GM19035 (cell line): ENCODE results near the gene PDE8B.

Experiments
- ATAC-seq: cut with Tn5 transposase; IDR thresholded peaks from one replicate; pipeline ENCODE4 v1.9.1; 2021; ENCODE audit not compliant: unreplicated experiment

The PDE8B gene

DNA sequence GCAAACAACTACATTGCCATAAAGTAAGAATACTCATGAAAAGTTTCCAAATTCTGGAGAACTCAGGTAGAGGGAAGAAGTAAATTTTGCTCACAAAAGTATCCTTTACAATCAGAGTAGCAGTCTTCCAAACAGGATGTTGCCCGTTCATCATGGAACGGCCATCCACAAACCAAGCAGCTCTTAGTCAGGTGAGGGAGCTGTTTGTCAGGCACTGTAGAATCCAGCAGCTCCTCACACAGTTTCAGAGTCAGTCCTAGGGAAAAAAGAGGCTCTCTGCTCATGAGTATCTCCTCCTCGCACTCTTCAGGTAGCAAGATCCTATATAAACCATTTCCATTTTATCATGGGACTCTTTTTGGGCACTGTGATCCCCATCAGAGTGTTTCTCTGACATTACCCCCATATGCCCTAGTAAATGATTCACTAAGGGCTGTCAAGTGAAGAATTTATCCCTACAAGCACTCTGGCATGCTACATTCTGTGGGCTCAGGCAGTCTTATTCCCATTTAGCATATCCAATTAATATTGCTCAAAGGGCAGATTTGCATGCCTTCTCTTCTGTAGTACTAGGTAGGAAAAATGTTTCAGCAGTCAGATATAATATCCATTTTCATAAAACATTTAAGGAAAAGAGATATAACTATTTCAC, 183.7 kb downstream of the PDE8B start:
- ATAC-seq: no peak

DNA sequence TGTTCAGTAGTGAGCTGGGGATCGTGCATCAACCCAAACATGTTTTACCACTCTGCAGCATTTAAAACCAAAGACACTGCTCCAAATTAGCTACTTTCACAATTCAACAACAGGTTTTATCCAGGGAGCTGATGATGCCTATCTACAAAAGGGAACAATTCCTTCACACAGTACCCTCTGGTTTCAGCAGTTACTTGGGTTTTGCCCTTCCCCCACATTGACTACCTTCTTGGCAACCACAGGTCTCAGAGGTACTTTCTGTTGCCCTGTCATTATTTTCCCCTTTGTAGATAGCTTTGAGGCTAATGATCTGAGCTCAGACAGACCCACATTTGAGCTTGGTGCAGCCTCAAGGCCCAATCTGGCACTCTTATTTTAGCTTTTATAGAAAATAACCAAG, 185.5 kb downstream of the PDE8B start:
- ATAC-seq: no peak

DNA sequence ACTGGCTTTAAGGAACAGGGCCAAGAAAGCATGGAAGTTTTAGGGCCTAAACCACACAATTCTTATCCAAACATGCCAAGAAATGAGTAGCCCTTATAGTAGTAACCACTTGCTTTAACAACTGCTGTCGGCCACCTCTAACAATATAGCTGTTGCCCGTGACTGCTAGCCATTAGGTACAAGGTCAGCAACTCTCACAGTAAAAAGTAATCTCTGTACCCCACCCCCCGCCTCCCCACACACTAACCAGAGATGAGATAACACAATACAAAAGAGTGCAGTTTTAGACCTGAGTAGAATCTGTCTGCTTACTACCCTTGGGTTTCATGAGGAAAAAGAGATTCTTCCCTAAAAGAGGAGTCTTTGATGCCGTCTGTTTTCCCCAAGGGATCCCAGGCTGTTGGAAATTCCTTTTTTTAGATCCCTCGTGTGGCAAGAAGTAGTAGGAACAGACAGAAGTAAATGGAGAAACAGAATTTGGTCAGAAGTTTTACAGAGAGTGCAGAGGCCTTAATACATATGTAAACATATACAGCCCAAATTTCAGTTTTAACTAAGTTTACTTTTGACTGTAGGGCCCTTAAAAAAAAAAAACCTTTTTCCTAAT, 187.3 kb downstream of the PDE8B start:
- no peak for ATAC-seq

DNA sequence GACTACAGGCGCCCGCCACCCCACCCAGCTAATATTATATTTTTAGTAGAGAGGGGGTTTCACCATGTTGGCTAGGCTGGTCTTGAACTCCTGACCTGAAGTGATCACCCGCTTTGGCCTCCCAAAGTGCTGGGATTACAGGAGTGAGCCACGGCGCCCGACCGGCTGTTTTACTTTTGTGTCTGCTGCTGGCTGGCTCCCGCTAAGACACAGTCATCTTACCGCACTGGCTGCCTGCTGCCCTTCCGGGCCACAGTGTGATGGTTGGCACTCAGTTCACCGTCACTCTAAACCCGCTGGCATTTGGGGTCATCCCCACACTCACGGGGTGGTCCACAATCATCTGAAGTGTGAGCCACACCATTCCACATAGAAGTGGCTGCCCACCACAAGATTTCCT, 188.0 kb downstream of the PDE8B start:
- no peak for ATAC-seq

DNA sequence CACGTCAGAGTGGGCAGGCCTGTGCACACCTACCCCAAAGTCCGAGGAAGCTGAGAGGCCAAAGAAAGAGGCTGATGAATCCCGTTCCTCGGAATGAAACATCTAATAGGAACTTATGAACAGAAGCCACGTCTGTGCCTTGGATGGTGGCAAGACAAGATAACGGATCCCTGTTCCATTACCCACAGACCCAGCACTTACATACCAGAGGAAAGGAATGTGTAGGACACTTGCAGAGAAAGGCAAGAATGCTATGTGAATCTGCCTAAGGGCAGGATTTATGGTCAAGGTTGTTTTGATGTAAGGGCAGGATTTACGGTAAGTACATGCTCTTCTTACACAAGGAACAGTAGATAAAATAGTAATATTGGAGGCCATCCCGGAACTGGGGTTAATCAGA, 188.4 kb downstream of the PDE8B start:
- no peak for ATAC-seq

DNA sequence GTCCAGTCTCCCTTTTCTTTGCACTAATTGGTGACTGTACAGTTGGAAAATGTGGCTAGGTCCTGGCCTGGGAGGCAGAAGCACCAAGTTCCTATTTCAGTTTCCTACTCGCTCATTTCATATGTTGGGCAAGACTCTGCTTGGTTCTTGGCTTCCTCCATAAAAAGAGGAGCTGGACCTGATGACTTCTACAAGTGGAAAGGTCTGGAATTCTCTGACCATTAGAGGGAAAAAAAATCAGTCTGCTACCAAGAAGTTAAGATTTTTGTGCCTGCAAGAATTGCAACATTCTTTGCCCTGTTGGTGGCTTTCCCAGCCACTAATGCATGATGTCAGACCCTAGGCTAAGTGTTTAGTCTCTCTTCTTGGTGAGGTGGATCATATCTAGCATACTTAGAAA, 190.2 kb downstream of the PDE8B start:
- no peak for ATAC-seq

DNA sequence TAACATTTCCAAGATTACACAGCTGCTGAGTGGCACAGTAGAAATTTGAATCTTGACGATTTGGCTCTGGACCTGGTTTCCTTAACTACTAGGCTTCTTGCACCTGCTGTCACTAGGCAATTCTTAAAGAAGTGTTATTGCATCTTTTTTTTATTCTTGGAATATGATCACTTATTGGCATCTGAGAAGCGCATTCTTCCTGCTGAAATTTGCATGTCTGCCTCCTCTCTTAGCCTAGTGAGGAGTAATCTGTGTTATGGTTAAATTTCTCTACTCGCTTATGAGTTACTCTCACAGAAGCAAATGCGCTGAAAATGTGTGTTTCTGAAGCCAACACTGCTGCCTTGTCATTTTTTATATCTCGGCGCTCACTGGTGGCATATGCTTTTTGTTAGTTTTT, 192.3 kb downstream of the PDE8B start:
- ATAC-seq: no peak

DNA sequence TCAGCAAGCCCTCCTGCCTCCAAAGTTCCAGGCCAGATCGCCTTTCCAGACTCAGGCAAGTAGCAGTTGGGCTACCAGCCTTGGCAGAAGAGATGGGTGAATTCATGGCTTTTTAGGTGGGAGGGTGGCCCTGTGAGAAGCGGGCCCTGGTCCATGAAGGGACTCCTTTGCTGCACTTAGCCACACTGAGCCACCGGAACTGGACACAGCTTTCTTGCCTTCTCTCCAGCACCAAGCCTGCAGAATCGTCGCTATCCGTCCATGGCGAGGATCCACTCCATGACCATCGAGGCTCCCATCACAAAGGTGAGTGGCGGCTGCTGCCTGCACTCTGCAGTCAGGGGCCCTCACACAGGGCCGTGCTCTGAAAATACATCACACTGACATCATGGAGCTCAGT, 196.7 kb downstream of the PDE8B start:
- ATAC-seq: no peak

DNA sequence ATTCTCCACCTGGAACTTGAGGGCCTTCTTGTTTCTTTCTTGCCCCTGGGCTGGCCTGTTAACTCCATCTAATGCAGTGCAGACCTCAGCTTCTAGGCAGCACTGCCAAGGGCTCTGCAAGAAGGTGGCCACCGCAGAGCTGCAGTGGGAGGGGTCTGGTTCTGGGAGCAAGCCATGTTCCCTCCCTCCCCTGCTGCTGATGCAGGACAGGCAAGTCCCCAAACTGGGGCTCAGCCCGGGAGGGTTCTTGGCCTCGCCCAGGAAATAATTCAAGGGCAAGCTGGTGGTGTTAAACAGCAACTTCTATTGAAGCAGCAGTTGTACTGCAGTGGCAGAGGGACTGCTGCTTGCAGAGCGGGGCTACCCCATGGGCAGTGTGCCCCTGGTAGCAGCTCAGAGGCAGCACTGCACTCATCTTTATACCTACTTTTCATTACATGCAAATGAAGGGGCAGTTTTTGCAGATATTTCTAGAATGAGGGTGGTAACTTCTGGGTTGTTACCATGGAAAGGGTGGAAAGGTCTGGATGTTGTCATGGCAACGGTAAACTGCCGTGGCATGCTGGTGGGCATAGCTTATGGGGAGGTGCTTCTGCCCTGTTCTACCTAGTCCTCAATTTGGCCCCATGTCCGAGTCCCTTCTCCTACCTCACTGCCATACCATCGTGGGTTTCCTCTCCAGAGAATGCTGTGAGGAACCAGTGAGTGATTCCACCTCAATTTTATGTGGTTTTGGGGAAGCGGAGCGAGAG, 199.6 kb downstream of the PDE8B start:
- ATAC-seq: no peak

DNA sequence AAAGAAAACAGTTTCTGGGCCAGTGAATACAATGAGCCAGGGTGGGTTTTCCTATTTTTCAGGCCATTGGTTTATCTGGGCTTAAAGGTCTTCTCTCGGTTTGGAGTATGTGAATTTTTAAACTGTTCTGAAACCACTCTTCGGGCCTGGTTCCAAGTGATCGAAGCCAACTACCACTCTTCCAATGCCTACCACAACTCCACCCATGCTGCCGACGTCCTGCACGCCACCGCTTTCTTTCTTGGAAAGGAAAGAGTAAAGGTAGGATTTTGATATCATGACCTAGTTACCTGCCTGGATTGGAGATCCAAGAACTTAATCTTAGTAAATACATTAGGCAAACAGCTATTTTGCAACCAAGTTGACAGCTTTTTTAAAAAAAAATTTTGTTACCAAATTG, 202.6 kb downstream of the PDE8B start:
- no peak for ATAC-seq

DNA sequence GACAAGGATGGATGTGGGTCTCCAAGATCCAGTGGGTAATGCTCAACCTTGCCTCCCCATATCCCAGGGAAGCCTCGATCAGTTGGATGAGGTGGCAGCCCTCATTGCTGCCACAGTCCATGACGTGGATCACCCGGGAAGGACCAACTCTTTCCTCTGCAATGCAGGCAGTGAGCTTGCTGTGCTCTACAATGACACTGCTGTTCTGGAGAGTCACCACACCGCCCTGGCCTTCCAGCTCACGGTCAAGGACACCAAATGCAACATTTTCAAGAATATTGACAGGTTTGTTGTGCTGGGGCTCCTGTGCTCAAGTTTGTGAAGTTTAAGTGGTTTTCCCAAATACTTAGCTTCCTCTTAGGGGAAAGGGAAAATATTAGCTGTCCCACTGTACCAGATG, 207.7 kb downstream of the PDE8B start:
- ATAC-seq: no peak

DNA sequence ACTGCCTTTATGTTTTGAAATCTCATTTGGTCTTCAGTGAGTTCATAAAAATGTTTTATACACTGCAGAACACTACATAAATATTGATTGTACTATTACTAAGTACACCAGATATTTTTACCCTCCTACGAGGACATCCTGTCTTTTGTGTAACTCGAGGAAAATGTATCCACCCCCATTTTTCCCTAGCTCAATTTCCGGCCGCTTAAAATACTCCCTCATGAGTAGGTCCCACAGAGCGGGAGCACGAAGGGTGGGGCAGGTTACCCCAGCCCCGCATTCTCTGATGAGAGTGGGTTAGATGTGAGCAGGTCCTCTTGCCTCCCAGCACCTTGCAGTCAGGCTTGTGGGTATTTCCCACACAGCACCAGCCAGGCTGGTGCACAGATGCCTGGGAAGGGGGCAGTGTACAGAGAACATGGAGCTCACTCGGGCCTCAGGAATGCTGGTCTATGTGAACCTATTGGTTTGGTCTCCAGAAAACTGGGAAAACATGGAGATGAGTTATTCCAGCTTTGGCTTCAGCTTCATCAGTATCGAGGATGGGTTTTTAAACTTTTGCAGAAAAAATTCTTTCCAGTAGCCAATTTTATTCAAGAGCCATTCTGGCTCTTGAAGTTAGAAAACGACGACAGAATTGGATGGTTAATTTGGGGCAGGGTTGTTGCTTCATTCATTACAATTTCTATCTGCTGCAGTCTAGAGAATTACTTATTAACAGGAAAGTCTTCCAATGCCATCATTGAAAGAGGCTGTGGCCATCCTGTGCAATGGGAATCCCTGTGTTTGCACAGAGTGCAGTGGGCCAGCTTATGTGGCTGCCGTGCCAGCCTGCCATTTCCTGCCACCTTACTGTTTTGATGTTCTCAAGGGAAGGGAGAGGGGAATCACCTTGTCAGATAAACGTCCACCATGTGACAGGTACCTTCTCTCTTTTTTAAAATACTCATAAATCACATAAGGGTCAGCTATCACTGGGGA, 208.4 kb downstream of the PDE8B start:
- ATAC-seq: no peak

DNA sequence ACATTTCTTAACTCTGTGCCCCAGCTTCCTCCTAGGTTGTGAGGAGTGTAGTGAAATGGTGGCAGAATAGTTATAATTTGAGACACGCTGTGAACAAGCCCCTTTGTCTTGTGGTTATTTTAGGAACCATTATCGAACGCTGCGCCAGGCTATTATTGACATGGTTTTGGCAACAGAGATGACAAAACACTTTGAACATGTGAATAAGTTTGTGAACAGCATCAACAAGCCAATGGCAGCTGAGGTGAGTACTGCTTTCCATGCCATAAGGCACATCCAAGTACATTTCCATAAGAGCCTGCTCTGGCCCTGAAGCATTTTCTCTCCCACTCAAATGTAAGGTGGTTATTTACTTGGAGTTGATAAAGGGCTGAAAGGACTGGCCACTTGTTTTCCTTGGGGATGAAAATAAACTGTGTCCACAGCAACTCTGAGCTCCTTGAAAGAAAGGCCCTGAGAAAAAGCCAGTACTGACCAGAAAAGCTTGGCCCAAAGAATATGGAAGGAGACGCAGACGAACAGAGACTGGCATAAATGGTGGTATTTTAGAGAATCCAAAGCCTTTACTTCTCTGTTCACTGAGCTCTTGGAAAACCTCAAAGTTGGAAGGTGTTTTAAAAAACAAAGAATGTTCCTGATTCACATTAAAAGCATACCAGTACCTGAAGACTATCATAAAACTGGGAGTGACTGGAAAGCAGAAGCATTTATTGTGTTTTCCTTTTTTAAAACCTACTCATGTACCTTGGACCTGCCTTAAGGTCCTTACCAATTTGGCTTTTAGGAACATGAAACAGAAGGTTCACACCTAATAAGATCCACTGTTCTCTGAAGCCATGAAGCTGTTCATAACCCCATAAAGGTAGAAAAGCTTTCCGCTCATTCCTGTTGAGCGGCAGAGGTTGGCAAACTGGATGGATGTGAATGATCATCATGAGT, 209.4 kb downstream of the PDE8B start:
- ATAC-seq: no peak

DNA sequence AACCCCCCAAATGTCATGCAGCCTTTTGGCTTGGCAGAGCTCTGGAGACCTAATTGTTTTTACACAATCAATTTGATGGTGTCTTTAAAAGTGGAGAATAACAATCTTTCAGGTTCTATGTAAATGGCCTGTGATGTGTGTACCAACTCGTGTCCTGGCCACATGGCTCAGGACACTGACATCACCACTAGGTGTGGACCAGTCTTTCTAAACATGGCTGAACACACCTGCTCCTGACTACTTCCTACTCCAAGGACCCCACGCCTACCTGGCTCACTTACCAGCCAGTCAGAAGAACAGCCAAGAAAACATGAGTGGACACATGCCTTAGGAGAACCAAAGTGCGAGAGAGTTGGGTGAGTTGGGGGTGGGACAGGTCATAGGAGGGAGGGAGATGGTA, 210.5 kb downstream of the PDE8B start:
- no peak for ATAC-seq

DNA sequence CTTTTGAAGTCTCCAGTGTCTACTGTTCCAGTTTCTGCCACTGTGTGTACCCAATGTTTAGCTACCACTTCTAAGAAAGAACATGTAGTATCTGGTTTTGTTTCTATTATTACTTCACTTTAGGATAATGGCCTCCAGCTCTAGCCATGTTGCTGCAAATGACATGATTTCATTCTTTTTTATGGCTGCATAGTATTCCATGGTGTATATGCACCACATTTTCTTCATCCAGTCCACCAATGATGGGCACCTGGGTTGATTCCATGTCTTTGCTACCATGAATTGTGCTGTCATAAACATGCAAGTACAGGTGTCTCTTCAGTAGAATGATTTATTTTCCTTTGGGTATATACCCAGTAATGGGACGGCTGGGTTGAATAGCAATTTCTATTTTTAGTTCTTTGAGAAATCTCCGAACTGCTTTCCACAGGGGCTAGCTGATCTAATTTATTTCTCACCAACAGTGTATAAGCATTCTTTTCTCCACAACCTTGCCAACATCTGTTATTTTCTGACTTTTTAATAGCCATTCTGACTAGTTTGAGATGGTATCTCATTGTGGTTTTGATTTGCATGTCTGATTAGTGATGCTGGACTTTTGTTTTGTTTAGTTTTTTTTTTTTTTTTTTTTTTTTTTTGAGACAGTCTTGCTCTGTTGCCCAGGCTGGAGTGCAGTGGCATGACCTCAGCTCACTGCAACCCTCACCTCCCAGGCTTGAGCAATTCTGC, 212.7 kb downstream of the PDE8B start:
- no peak for ATAC-seq

DNA sequence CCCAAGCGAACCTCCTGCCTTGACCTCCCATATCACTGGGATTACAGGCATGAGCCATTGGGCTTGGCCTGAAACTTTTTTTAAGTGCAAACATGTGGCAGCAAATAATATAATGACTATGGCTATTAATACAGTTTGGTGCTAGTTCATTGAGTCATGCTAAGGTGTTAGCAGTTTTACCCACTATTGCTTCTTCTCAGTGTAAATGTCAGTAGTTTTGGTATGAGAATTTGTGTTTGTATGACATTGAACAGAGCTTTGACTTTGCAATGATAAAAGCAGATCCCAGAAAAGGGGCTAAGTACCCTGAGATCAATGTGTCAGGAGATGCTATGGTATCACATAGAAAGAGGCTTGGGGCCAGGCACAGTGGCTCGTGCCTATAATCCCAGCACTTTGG, 214.4 kb downstream of the PDE8B start:
- ATAC-seq: no peak

DNA sequence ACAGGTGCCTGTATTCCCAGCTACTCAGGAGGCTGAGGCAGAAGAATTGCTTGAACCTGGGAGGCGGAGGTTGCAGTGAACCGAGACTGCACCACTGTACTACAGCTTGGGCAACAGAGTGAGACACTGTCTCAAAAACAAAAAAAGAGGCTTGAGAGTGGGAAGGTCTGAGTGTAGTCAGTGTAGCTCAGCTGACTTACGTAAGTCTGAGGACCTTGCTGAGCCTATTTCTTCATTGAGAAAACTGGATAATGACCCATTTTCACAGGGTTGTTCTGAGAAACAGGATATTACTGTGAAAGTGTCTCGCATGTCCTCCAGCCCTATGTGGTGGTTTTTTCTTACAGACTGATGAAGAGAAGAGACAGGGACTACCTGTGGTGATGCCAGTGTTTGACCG, 214.9 kb downstream of the PDE8B start:
- no peak for ATAC-seq

DNA sequence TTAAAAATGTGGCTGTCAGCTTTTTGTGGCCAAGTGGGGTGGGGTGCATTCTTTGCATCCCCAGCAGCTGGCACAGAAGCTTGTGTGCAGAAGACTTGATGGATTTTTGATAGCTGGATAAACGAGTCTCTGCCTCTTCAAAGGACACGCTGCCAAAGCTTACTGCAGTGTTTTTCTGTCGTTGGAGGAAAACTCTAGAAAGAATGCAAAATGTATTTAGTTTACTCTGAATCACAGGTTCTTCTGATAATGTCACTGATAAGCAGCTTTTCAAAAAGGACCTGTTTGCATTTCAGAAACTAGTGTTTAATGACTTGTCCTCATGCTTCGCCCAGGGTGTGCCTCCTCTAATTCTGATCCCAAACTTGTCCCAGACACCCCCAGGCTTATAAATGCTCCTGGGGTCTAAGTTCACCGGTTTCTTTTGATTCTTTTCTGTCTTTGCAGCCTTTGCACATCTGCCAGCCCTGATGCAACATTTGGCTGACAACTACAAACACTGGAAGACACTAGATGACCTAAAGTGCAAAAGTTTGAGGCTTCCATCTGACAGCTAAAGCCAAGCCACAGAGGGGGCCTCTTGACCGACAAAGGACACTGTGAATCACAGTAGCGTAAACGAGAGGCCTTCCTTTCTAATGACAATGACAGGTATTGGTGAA, 215.6 kb downstream of the PDE8B start:
- ATAC-seq: no peak

DNA sequence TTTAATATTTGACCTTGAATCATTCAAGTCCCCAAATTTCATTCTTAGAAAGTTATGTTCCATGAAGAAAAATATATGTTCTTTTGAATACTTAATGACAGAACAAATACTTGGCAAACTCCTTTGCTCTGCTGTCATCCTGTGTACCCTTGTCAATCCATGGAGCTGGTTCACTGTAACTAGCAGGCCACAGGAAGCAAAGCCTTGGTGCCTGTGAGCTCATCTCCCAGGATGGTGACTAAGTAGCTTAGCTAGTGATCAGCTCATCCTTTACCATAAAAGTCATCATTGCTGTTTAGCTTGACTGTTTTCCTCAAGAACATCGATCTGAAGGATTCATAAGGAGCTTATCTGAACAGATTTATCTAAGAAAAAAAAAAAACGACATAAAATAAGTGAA, 216.2 kb downstream of the PDE8B start:
- ATAC-seq: no peak
